Muscle of arm (tissue), 12 donors: ENCODE measurements around the gene VPS18. TPM values are rescaled to one million over a fixed set of nuclear protein-coding genes. Genes with fewer than 3 reads are reported as not detected.

Experiments used
- DNase-seq: peaks from one replicate; pipeline ENCODE4 v3.0.0-alpha.2; 2013
- polyA plus RNA-seq, 12 donors: library from polyadenylated mRNA; unstranded; fragments of 120-200 nt; gene quantifications; one replicate each; pipeline ENCODE4 v1.2.1, GENCODE V29; 2013; ENCODE audit not compliant: insufficient read length in 12 of 12

VPS18 gene
- polyA plus RNA-seq, 12 donors, result 7.4 to 18.6 (median 9.5) TPM; not detected in 1

- DNase-seq, result peak; percentile 58
These were observed 615 bp downstream of the VPS18 start for GRCh38 chr15:40894681-40895448.

GRCh38 chr15:40899536-40900207 lies 5.4 kb downstream of the VPS18 start:
- DNase-seq, result no peak

DNA sequence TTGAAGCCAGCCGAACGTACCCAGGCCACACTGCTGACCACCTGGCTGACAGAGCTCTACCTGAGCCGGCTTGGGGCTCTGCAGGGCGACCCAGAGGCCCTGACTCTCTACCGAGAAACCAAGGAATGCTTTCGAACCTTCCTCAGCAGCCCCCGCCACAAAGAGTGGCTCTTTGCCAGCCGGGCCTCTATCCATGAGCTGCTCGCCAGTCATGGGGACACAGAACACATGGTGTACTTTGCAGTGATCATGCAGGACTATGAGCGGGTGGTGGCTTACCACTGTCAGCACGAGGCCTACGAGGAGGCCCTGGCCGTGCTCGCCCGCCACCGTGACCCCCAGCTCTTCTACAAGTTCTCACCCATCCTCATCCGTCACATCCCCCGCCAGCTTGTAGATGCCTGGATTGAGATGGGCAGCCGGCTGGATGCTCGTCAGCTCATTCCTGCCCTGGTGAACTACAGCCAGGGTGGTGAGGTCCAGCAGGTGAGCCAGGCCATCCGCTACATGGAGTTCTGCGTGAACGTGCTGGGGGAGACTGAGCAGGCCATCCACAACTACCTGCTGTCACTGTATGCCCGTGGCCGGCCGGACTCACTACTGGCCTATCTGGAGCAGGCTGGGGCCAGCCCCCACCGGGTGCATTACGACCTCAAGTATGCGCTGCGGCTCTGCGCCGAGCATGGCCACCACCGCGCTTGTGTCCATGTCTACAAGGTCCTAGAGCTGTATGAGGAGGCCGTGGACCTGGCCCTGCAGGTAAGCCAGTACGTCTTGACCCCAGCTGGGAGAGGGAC lies 6.2 kb downstream of the VPS18 start:
- DNase-seq, result no peak

DNA sequence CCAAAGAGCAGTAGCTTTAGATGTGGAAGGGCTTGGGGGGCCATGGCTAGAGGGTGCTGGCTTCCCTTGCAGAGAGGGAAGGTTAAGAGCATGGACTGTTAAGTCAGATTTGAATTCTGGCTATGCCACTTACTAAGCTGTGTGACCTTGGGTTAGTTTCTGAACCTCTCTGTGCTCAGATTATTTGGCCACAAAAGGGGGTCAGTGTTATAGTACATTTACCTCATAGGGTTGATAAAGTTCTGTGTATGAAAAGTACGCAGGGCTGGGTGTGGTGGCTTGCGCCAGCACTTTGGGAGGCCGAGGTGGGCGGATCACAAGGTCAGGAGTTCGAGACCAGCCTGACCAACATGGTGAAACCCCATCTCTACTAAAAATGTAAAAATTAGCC lies 6.8 kb downstream of the VPS18 start:
- DNase-seq, result no peak

DNA sequence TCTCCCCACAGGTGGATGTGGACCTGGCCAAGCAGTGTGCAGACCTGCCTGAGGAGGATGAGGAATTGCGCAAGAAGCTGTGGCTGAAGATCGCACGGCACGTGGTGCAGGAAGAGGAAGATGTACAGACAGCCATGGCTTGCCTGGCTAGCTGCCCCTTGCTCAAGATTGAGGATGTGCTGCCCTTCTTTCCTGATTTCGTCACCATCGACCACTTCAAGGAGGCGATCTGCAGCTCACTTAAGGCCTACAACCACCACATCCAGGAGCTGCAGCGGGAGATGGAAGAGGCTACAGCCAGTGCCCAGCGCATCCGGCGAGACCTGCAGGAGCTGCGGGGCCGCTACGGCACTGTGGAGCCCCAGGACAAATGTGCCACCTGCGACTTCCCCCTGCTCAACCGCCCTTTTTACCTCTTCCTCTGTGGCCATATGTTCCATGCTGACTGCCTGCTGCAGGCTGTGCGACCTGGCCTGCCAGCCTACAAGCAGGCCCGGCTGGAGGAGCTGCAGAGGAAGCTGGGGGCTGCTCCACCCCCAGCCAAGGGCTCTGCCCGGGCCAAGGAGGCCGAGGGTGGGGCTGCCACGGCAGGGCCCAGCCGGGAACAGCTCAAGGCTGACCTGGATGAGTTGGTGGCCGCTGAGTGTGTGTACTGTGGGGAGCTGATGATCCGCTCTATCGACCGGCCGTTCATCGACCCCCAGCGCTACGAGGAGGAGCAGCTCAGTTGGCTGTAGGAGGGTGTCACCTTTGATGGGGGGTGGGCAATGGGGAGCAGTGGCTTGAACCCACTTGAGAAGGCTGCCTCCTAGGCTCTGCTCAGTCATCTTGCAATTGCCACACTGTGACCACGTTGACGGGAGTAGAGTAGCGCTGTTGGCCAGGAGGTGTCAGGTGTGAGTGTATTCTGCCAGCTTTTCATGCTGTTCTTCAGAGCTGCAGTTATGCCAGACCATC lies 8.6 kb downstream of the VPS18 start:
- DNase-seq, result no peak

- no peak for DNase-seq
These were observed 10.4 kb downstream of the VPS18 start for GRCh38 chr15:40904552-40905201.

GRCh38 chr15:40906091-40906990 lies 12.1 kb downstream of the VPS18 start:
- DNase-seq, result peak; percentile 92

DNA sequence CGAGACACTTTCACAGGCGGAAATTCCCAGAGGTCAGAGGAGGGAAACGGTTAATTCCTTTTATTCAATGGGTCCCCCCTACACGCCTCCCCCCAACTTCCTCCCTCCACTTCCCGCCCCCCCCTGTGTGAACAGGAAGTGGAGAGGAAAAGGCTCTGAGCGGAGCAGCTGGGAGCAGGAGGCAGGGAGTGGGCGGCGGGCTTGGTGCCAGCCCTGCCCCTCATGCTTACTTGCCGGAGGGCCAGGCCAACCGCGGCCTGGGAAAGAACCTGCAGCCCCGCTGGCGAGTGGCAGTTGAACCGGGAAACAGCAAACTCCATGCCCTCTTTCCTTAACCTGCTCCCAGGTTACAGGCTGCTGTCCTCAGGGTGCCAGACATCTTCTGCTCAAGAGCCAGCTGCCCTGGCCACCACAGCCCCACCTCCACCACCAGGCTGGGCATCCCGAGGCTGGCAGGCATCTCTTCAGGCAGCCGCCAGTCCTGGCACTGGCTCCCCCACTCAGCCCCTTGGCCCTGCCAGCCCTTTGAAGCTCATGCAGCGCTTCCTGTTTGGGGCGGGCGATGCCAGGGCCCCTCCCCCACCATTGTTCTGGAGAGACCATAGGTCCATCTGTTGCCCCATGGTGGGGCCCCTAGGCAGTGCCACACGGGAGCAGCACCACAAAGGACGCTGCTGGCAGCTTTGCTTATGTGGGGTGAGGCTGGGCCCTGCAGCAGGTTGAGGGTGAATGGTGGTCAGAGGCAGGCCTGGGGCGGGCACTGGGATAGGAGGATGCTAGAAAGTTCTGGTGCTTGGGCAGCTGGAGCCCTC lies 12.9 kb downstream of the VPS18 start:
- no peak for DNase-seq

- no peak for DNase-seq
These were observed 13.8 kb downstream of the VPS18 start for GRCh38 chr15:40908095-40908494.

- DNase-seq, result no peak
These were observed 15.7 kb downstream of the VPS18 start for GRCh38 chr15:40909662-40910630.

DNA sequence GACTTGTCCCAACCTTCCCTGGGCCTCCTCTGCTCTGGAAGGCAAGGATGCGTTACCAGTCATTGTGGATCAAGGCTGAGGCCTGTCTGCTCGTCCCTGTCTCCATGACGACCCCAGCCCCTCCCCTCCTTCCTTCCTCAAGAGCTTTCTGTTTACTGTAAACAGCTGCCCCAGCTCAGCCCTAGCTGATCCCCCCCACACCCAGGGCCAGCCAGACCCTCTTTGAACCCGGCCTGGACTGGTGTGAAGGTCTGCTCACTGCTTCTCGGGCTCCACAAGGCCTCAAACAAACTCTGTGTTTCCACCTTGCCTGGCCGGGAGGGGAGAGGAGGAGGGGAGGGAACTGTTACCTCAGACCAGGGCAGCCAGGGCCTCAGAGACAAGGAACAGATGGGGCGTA lies 16.9 kb downstream of the VPS18 start:
- DNase-seq, result no peak

DNA sequence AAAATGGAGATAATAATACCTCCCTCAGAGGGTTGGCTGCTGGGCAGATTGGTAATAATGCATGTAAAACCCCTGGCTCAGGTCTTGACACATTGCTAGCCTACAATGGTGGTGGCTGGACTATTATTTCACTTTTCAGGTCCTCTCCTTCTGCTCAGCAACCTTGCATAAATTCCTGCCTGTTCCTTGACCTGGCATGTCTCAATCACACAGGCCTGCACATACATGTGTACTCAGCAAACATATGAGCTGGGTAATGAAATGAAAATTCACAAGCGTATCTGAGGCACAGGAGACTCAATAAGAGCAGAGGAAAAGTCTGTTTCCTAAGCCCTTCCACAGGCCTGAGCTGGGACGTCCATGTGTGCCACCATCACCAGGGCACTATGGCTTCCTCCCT lies 17.4 kb downstream of the VPS18 start:
- no peak for DNase-seq

- no peak for DNase-seq
These were observed 18.2 kb downstream of the VPS18 start for GRCh38 chr15:40912478-40912877.

- DNase-seq, result no peak
These were observed 19.8 kb downstream of the VPS18 start for GRCh38 chr15:40914013-40914412.

DNA sequence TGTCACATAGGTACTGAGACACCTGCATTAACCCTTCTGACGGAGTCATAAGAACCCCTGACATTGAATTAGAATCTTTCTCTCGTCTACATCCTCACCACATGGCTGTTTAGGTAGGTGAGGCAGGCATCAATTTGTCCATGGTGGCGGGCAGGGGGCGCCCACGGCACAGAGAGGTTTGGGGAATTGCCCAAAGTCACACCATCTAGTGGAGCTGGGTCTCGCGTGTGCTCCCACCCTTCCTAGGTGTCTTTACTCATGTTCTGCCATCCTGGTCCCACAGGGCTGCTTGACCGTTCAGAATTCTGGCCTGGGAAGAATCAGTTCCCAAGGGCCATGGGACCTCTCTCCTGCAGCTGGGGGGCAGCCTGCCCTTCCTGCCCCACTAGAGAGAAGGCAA lies 20.2 kb downstream of the VPS18 start:
- DNase-seq, result no peak

GRCh38 chr15:40915116-40915661 lies 20.9 kb downstream of the VPS18 start:
- no peak for DNase-seq

DNA sequence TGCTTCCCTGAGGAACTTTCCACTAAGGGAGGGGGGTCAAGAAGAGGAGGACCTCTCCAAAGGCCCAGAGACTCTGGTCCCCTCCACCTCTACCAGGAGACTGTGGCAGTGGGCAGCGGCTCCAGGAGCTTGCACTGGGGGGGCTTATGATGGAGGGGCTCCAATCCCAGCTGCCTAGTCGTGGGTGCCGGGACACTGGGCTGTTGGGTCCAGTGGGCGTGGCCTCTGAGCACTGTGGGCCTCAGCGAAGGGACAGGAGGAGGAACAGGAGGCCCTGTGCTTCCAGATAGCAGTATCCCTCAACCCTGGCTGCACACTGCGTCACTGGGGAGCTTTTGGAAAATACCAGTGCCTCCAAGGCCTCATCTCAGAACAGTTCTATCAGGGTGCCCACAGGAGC lies 21.4 kb downstream of the VPS18 start:
- no peak for DNase-seq
